HG03565 (cell line): Measurements from ENCODE around the gene STIM1.
A peak's percentile ranks its signal among the peaks of the same experiment; 100 is the strongest.
"Not testable (repeated sequence)": the region's sequence is repeated elsewhere in the genome, so short reads cannot be mapped to it uniquely, and the experiment has no call there.

Source experiments
- ATAC-seq: cut with Tn5 transposase; IDR thresholded peaks from one replicate; pipeline ENCODE4 v1.9.1; 2021; ENCODE audit warnings: mild to moderate bottlenecking, moderate library complexity; ENCODE audit not compliant: unreplicated experiment

The STIM1 gene

GRCh38 chr11:3854977-3855807 lies at the start of gene STIM1:
TSS of gene STIM1 (plus strand) at chr11:3855664. CDS start at chr11:3856271, 607 bp downstream.
- peak; percentile 58 for ATAC-seq

- no peak for ATAC-seq
Observed at GRCh38 chr11:3807909-3808860, 47.3 kb upstream of the STIM1 start, which contains the start of gene PGAP2. TSS of gene PGAP2 (plus strand) at chr11:3808560. CDS start at chr11:3811260, 2,700 bp downstream.

- ATAC-seq = peak; percentile 79
Observed at GRCh38 chr11:3808861-3809623, 46.4 kb upstream of the STIM1 start.

- ATAC-seq = no peak
Observed at GRCh38 chr11:3809624-3809928, 45.9 kb upstream of the STIM1 start.

- no peak for ATAC-seq
Observed at GRCh38 chr11:3810446-3810845, 45.0 kb upstream of the STIM1 start.

- ATAC-seq = no peak
Observed at GRCh38 chr11:3810951-3811350, 44.5 kb upstream of the STIM1 start.

- not testable (repeated sequence) for ATAC-seq
Observed at GRCh38 chr11:3814832-3815231, 40.6 kb upstream of the STIM1 start.

- no peak for ATAC-seq
Observed at GRCh38 chr11:3815845-3816244, 39.6 kb upstream of the STIM1 start.

GRCh38 chr11:3816673-3817072 lies 38.8 kb upstream of the STIM1 start:
- ATAC-seq = no peak

GRCh38 chr11:3817181-3817800 lies 38.2 kb upstream of the STIM1 start:
- ATAC-seq = no peak

GRCh38 chr11:3820971-3821370 lies 34.5 kb upstream of the STIM1 start:
- no peak for ATAC-seq

GRCh38 chr11:3822312-3822711 lies 33.2 kb upstream of the STIM1 start:
- no peak for ATAC-seq

GRCh38 chr11:3823303-3823702 lies 32.2 kb upstream of the STIM1 start:
- ATAC-seq = no peak

GRCh38 chr11:3823762-3824506 lies 31.5 kb upstream of the STIM1 start:
- ATAC-seq = no peak

- peak; percentile 69 for ATAC-seq
Observed at GRCh38 chr11:3824714-3825472, 30.6 kb upstream of the STIM1 start.

- no peak for ATAC-seq
Observed at GRCh38 chr11:3825473-3826154, 29.9 kb upstream of the STIM1 start.

GRCh38 chr11:3826721-3827120 lies 28.7 kb upstream of the STIM1 start:
- ATAC-seq = no peak

- no peak for ATAC-seq
Observed at GRCh38 chr11:3827434-3828186, 27.9 kb upstream of the STIM1 start.
